ENCODE results near the gene FRS2.

FRS2 gene

GRCh38 chr12:69464428-69464827 lies 5.8 kb upstream of the FRS2 start:
- no peaks in the 10 kb centered on the region for H3K4me1 ChIP-seq
- TF ChIP-seq Cebpa-rat (IDR thresholded peaks at IDR 0.05): no peak
- no peaks in the 10 kb centered on the region for H3K9me3 ChIP-seq
- no peaks in the 10 kb centered on the region for H3K27me3 ChIP-seq
- H3K4me3 ChIP-seq: no peak overlapping the region
- no peaks in the 10 kb centered on the region for H4K20me1 ChIP-seq
- H3K36me3 ChIP-seq: no peaks in the 10 kb centered on the region
- no peak overlapping the region for H3K4me2 ChIP-seq
- no peak overlapping the region for H3K27ac ChIP-seq
- no peak overlapping the region for H3K9ac ChIP-seq

- Histone ChIP-seq H3K9ac (no peak overlapping the region), H3K4me1 (peaks cover 10% of the 10 kb centered on the region), H3K27ac (no peak overlapping the region), H3K36me3 (no peaks in the 10 kb centered on the region), H4K20me1 (peaks cover 12% of the 10 kb centered on the region), H3K9me3 (no peaks in the 10 kb centered on the region), H3K4me2 (no peak overlapping the region), H3K27me3 (no peaks in the 10 kb centered on the region), H3K4me3 (no peak overlapping the region)
- no peak for TF ChIP-seq Cebpa-rat (IDR thresholded peaks at IDR 0.05)
These were observed 3.3 kb upstream of the FRS2 start for GRCh38 chr12:69466867-69467266.

DNA sequence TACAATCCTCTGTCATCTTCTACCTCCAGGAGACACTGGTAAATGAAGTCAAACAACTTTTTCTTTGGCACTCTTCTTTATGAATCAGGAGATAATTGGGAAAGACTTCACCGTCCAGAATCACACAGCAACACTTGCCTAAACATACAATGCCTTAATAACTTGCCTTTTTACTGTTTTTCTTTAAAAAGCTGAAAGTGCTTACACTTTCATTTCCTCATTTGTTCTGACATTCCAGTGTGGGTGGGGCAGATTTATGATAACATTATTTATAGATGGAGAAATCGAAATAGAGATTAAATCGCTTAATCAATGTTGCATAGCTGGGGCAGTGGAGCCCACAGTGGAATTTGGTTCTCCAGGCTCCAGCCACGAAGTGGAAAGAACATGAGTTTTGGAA lies 2.8 kb upstream of the FRS2 start:
- Histone ChIP-seq H3K9me3 (no peaks in the 10 kb centered on the region), H3K4me3 (no peak overlapping the region), H4K20me1 (peaks cover 17% of the 10 kb centered on the region), H3K4me1 (peaks cover 14% of the 10 kb centered on the region), H3K9ac (no peak overlapping the region), H3K27me3 (no peaks in the 10 kb centered on the region), H3K4me2 (no peak overlapping the region), H3K27ac (no peak overlapping the region), H3K36me3 (no peaks in the 10 kb centered on the region)
- TF ChIP-seq Cebpa-rat (IDR thresholded peaks at IDR 0.05): no peak

- no peak for TF ChIP-seq Cebpa-rat (IDR thresholded peaks at IDR 0.05)
- Histone ChIP-seq H3K9me3 (no peaks in the 10 kb centered on the region), H3K36me3 (no peaks in the 10 kb centered on the region), H3K9ac (no peak overlapping the region), H3K4me2 (no peak overlapping the region), H3K27me3 (no peaks in the 10 kb centered on the region), H3K4me3 (no peak overlapping the region), H4K20me1 (peaks cover 27% of the 10 kb centered on the region), H3K27ac (no peak overlapping the region), H3K4me1 (peaks cover 14% of the 10 kb centered on the region)
These were observed 1.8 kb upstream of the FRS2 start for GRCh38 chr12:69468237-69469026.

- peaks cover 7% of the 10 kb centered on the region; the same call in 1 of the 2 replicates for H3K36me3 ChIP-seq
- no peak for TF ChIP-seq Cebpa-rat (IDR thresholded peaks at IDR 0.05)
- H3K9ac ChIP-seq: peak overlapping the region; percentile 93
- H3K27ac ChIP-seq: peak overlapping the region; percentile 95
- H3K4me1 ChIP-seq: peaks cover 14% of the 10 kb centered on the region
- peak overlapping the region; percentile 84 for H3K4me2 ChIP-seq
- peak overlapping the region; percentile 94 for H3K4me3 ChIP-seq
- no peaks in the 10 kb centered on the region for H3K9me3 ChIP-seq
- H3K27me3 ChIP-seq: no peaks in the 10 kb centered on the region
- H4K20me1 ChIP-seq: peaks cover 40% of the 10 kb centered on the region
These were observed 367 bp upstream of the FRS2 start for GRCh38 chr12:69469854-69470188.

- Histone ChIP-seq H3K27me3 (no peaks in the 10 kb centered on the region), H3K4me2 (peak overlapping the region; percentile 84), H3K4me3 (peak overlapping the region; percentile 94), H3K9me3 (no peaks in the 10 kb centered on the region), H3K4me1 (peaks cover 14% of the 10 kb centered on the region), H4K20me1 (peaks cover 52% of the 10 kb centered on the region), H3K27ac (peak overlapping the region; percentile 95), H3K36me3 (peaks cover 7% of the 10 kb centered on the region; the same call in 1 of the 2 replicates), H3K9ac (peak overlapping the region; percentile 93)
- no peak for TF ChIP-seq Cebpa-rat (IDR thresholded peaks at IDR 0.05)
These were observed 865 bp downstream of the FRS2 start for GRCh38 chr12:69471076-69471430.

DNA sequence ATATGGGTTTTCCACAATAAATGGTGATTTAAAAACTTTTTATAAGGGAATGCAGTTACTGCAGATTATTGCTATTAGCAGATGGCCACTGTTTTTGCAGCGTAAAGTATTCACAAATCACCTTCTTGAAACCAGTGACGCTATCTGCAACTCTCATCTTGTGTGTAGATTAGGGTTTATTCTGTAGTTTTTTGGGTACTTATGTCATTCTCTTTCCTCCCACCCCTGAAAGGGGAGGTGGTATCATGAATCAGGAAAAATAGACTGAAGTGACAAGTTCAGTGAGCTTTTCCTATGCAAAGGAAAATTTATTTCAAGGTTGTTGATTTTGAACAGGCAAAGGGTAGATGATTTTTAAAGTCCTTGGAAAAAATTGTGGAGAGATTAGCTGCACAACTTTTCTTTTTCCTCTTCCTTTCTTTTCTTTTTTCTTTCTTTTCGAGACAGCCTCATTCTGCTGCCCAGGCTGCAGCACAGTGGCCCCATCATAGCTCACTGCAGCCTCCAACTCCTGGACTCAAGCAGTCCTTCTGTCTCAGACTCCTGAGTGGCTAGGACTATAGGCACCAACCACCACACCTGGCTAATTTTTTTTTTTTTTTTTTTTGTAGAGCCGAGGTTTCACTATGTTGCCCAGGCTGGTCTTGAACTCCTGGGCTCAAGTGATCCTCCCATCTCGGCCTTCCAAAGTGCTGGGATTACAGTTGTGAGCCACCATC lies 1.6 kb downstream of the FRS2 start:
- Histone ChIP-seq H3K27ac (no peak overlapping the region), H4K20me1 (peaks cover 56% of the 10 kb centered on the region), H3K4me3 (peak overlapping the region; percentile 94), H3K4me2 (peak overlapping the region; percentile 84), H3K27me3 (no peaks in the 10 kb centered on the region), H3K9me3 (no peaks in the 10 kb centered on the region), H3K36me3 (peaks cover 7% of the 10 kb centered on the region; the same call in 1 of the 2 replicates), H3K9ac (peak overlapping the region; percentile 93), H3K4me1 (peaks cover 14% of the 10 kb centered on the region)
- no peak for TF ChIP-seq Cebpa-rat (IDR thresholded peaks at IDR 0.05)

- Histone ChIP-seq H3K4me3 (no peak overlapping the region), H3K9me3 (no peaks in the 10 kb centered on the region), H3K4me1 (peaks cover 14% of the 10 kb centered on the region), H3K27ac (no peak overlapping the region), H4K20me1 (peaks cover 56% of the 10 kb centered on the region), H3K27me3 (no peaks in the 10 kb centered on the region), H3K4me2 (no peak overlapping the region), H3K36me3 (peaks cover 7% of the 10 kb centered on the region; the same call in 1 of the 2 replicates), H3K9ac (no peak overlapping the region)
- no peak for TF ChIP-seq Cebpa-rat (IDR thresholded peaks at IDR 0.05)
These were observed 3.1 kb downstream of the FRS2 start for GRCh38 chr12:69473262-69473661.

DNA sequence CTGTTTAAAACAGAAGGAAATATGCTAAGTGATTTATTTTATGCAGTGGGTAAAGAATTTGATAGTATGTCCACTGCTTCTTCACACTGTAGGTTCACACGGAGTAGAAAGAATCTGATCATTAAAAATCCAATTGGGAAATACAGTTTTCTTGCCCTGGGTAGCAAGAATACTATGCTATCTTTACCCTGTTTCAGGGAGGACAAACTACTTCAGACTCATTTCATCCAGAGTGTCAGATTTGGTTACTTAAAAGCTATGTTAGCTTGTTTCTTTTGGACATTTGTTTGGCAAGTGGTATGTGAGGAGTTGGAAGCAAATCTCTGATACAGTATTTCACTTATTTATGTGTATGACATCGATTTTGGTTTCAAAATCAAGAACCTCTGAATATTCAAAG lies 4.3 kb downstream of the FRS2 start:
- no peak overlapping the region for H3K27ac ChIP-seq
- no peaks in the 10 kb centered on the region for H3K27me3 ChIP-seq
- H3K4me3 ChIP-seq: no peak overlapping the region
- TF ChIP-seq Cebpa-rat (IDR thresholded peaks at IDR 0.05): no peak
- peaks cover 61% of the 10 kb centered on the region for H4K20me1 ChIP-seq
- H3K9ac ChIP-seq: no peak overlapping the region
- peaks cover 2% of the 10 kb centered on the region; the same call in 1 of the 2 replicates for H3K9me3 ChIP-seq
- peaks cover 14% of the 10 kb centered on the region for H3K4me1 ChIP-seq
- H3K4me2 ChIP-seq: no peak overlapping the region
- peaks cover 7% of the 10 kb centered on the region; the same call in 1 of the 2 replicates for H3K36me3 ChIP-seq

Data from BLaER1 (cell line).